Lower lobe of right lung (tissue), 2 donors: ENCODE results near the gene KRT36. TPM values are rescaled to one million over a fixed set of nuclear protein-coding genes. Genes with fewer than 3 reads are reported as not detected.

Experiments
- ATAC-seq, 2 donors: fragments of 200-7000 bp; cut with Tn5 transposase; one replicate each; pipeline ENCODE4 v1.9.1; 2020 to 2022; ENCODE audit warnings: mild to moderate bottlenecking in 2 of 2, moderate library complexity in 2 of 2
- DNase-seq: peaks from one replicate; pipeline ENCODE4 v3.0.0-alpha.2; 2020
- H3K27ac ChIP-seq: fragments of 200-600 bp; one replicate; pipeline ENCODE4 v1.8.0; 2022
- H3K27me3 ChIP-seq: fragments of 200-600 bp; one replicate; pipeline ENCODE4 v1.8.0; 2022; ENCODE audit warnings: low read depth
- H3K36me3 ChIP-seq: fragments of 200-600 bp; one replicate; pipeline ENCODE4 v1.8.0; 2022; ENCODE audit warnings: mild to moderate bottlenecking
- H3K4me1 ChIP-seq: fragments of 200-600 bp; one replicate; pipeline ENCODE4 v1.8.0; 2022
- H3K4me3 ChIP-seq: fragments of 200-600 bp; one replicate; pipeline ENCODE4 v1.8.0; 2022; ENCODE audit warnings: mild to moderate bottlenecking
- H3K9me3 ChIP-seq: fragments of 200-600 bp; one replicate; pipeline ENCODE4 v1.8.0; 2022
- intact Hi-C: fragments of 100-400 bp; cut with DNase I; formaldehyde crosslinking; loops from one replicate; pipeline ENCODE4 v1.11.0; 2022
- total RNA-seq: library from RNA; stranded (reverse); fragmentation: NEBNext Ultra II Directional; extraction: Animal tissue kit (Norgen Biotek cat#: 25700); gene quantifications from one replicate; pipeline ENCODE4 v1.2.1, GENCODE V29; 2021
- TF ChIP-seq, protein P1 (sequence below): fragments of 200-600 bp; IDR thresholded peaks from one replicate; pipeline ENCODE4 v1.8.0; 2022; ENCODE audit warnings: antibody characterized with exemption, mild to moderate bottlenecking
- donor health status: DM: no; HTN: yes; CAD: no; lungs with severe emphysema.

The KRT36 gene
- total RNA-seq, 1 donor from 2014 or later: not detected

DNA sequence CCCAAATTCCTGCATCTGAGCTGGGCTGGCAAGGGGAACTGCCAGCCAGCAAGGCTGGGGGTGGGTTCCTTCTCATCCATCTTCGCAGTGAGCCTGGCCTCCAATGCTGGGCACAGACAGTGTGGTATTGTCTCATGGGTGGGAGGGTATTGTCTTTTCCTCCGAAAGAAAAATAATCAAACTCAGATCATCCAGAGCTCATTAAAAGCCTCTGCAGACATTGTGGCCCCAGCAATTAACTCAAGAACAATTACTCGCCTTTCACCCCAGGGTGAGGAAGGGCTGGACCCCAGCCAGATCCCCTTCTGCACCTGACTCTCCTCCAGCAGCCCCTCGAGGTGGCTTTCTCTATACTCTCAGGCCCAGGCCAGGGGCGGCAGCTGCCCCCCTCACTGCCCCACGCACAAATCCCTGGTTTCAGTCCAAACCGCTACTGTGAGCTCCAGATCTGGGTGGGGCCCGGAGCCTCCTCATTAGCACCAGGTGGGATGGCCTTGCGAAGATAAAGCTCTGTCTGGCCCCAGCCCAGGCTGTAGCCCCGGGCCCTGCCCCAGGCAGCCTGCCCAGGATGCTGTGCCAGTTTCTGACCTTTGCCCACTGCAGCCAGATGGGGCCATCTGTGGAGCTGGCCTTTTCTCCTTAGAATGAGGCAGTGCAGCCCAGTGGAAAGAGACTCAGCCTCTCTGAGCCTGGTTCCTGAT is 31.3 kb upstream of the KRT36 start:
- Histone ChIP-seq H3K36me3 (peaks cover 11% of the 10 kb centered on the region), H3K4me3 (no peak overlapping the region), H3K4me1 (peaks cover 28% of the 10 kb centered on the region), H3K27ac (peak overlapping the region; percentile 68), H3K27me3 (no peaks in the 10 kb centered on the region), H3K9me3 (no peaks in the 10 kb centered on the region)
- peak in 1 of 2 donors; percentile 0 for ATAC-seq
- no peak for DNase-seq
- TF ChIP-seq, protein P1, sequence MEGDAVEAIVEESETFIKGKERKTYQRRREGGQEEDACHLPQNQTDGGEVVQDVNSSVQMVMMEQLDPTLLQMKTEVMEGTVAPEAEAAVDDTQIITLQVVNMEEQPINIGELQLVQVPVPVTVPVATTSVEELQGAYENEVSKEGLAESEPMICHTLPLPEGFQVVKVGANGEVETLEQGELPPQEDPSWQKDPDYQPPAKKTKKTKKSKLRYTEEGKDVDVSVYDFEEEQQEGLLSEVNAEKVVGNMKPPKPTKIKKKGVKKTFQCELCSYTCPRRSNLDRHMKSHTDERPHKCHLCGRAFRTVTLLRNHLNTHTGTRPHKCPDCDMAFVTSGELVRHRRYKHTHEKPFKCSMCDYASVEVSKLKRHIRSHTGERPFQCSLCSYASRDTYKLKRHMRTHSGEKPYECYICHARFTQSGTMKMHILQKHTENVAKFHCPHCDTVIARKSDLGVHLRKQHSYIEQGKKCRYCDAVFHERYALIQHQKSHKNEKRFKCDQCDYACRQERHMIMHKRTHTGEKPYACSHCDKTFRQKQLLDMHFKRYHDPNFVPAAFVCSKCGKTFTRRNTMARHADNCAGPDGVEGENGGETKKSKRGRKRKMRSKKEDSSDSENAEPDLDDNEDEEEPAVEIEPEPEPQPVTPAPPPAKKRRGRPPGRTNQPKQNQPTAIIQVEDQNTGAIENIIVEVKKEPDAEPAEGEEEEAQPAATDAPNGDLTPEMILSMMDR: no peak
- intact Hi-C loops: no loop called here

DNA sequence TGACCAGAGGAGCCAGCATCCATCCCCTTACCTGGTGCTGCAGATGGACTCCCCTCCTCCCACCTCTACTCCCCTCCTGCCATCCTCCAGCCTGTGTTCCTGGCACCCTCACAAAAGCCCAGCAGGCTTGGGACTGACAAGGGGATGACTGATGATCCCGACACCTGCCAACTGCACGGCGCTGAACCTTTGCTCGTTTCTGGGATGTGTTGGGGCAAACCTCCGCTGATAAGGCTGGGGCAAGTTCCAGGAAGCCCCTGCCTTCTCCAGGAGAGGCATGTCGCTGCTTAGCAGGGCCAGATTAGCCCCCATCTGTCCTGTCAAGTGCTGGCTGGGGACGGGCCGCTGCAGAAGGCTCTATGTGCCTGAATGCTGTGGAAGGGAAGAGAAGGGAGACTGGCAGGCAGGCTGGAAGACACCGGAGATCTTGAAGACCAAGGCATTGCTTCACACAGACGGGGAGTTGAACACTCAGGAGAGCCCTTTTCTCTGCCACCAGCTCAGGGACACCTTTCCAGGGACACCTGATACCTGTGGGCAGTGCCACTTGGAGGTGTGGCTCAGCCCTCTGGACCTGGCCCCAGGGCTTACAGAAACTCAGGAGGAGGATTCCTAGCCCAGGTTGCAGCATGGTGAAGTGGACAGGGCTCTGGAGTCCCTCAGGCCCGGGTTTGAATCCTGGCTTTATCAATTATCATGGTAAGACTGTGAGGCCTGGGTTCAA is 30.0 kb upstream of the KRT36 start:
- intact Hi-C loops: no loop called here
- no peaks in the 10 kb centered on the region for H3K9me3 ChIP-seq
- H3K36me3 ChIP-seq: peaks cover 9% of the 10 kb centered on the region
- peak overlapping the region; percentile 68 for H3K27ac ChIP-seq
- H3K27me3 ChIP-seq: no peaks in the 10 kb centered on the region
- TF ChIP-seq, protein P1: no peak
- ATAC-seq: peak; percentile 4 to 30
- H3K4me1 ChIP-seq: peaks cover 28% of the 10 kb centered on the region
- H3K4me3 ChIP-seq: no peak overlapping the region
- no peak for DNase-seq

DNA sequence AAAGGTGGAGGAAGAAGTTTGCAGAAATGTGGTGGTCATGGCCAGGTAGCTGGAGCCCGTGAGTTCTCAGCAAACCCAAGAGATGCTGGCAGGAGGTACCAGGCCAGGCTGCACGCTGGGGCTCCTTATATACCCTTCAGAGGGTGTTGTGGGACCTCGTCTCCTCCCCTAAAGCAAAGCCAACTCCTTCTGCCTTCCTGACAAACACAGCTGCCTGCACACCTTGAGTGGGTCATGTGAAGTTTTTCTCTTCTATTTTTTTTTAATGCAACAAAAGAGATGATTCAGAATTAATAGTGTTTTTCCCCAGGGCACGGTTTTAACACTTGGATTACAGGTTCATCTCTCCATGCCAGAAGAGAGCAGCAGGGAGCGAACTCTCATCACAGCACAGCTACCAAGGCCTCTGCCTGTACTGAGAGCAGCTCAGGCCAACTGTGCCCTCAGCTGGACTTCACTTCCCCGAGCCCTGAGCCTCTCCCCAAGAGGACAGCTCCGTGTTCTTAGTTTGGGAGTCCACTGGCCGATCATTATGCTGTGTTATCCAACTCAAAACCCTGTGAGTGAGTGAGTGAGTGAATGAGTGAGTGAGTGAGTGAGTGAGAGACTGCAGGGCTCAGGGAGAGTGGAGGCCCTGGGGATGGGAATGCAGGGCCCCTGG is 29.2 kb upstream of the KRT36 start, which contains the start of gene KRT15:
Gene KRT15 (minus strand): TSS at position 102 of the 661 bp plus-strand sequence. CDS start 63 bp downstream, at position 39.
- Histone ChIP-seq H3K27ac (no peak within 1 kb of the TSS), H3K4me3 (no peak within 1 kb of the TSS), H3K4me1 (peaks cover 25% of the 10 kb centered on the region), H3K27me3 (no peaks in the 10 kb centered on the region), H3K9me3 (no peaks in the 10 kb centered on the region), H3K36me3 (peaks cover 2% of the 10 kb centered on the region)
- ATAC-seq (no peak), DNase-seq (no peak)
- intact Hi-C loops: no loop called here
- TF ChIP-seq, protein P1: no peak

DNA sequence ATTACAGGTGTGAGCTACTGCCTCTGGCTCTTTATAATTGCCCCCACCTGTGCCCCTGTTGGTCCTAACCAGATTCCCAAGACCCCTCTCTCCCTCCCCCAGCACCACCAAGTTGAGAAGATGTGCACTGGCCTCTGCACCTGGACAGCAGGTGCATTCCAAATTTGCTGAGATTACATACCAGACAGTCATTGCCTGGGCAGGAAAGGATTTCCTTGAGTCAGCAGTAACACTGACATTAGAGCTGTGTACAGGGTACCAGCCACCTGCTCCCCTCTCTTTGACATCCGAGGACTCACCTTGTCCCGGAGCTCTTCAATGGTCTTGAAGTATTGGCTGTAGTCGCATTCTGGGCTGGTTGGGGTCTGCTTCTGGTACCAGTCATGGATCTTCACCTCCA is 28.3 kb upstream of the KRT36 start:
- H3K27me3 ChIP-seq: no peaks in the 10 kb centered on the region
- no peak overlapping the region for H3K4me3 ChIP-seq
- TF ChIP-seq, protein P1: no peak
- H3K9me3 ChIP-seq: no peaks in the 10 kb centered on the region
- no peak overlapping the region for H3K27ac ChIP-seq
- no peaks in the 10 kb centered on the region for H3K36me3 ChIP-seq
- peaks cover 16% of the 10 kb centered on the region for H3K4me1 ChIP-seq
- DNase-seq (no peak), ATAC-seq (no peak)
- intact Hi-C loops: no loop called here

DNA sequence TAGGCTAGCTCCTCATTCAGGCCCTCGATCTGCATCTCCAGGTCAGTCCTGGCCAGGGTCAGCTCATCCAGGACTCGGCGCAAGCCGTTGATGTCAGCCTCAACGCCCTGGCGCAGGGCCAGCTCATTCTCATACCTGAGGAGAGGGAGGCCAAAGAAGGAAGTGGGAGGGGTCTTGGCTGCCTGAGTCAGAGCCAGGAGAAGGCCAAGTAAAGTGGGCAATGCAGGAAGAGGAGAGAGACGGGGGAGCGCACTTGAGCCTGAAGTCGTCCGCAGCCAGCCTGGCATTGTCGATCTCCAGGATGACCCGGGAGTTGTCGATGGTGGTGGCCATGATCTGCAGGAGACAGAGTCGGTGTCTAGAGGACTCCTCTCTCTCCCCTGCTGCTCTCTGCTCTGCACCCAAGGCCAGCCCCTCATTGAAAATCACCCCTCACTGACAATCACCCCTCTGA is 27.1 kb upstream of the KRT36 start:
- Histone ChIP-seq H3K27me3 (no peaks in the 10 kb centered on the region), H3K36me3 (no peaks in the 10 kb centered on the region), H3K4me3 (no peak overlapping the region), H3K4me1 (peaks cover 5% of the 10 kb centered on the region), H3K27ac (no peak overlapping the region), H3K9me3 (no peaks in the 10 kb centered on the region)
- intact Hi-C loops: no loop called here
- DNase-seq (peak; percentile 65), ATAC-seq (no peak)
- TF ChIP-seq, protein P1: no peak
